Measurements from ENCODE around the gene GLE1.

The GLE1 gene

DNA sequence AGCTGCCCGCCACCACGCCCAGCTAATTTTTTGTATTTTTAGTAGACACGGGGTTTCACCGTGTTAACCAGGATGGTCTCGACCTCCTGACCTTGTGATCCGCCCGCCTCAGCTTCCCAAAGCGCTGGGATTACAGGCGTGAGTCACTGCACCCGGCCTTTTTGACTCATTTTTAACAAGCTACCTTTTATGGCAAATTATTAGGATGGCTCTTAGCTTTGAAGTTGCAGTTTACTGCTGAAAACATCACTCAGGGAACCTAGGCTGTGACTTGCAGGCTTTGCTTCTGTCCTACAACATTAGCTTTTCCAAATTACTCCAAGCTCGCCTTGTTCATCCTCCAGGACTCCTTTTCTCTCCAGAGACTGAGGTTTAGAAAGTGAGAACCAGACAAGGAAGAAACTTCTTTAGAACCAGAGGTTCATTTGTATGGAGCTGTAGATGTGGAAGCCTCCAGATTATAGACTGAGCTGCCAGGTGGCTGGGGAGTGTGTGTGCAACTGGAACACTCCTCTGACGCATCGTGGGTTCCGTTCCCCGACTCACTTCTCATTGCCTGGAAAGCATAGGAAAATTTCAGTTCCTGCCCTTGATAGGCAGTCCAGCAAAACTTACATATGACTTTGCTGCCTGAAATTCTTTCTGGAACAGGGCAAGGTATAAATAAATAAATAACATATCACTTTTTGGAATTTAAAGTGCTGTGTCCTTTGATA is 24.1 kb downstream of the GLE1 start:
- no peak for DNase-seq (ENCODE audit: low read depth)
- no peak overlapping the region for H3K9ac ChIP-seq (ENCODE audit: low read length)
- peaks cover 65% of the 10 kb centered on the region for H3K36me3 ChIP-seq (ENCODE audit: control insufficient read depth, insufficient read depth, low read length, severe bottlenecking)
- peaks cover 5% of the 10 kb centered on the region for H3K4me1 ChIP-seq (ENCODE audit: control insufficient read depth, insufficient read depth, low read length)
- H3K9me3 ChIP-seq (ENCODE audit: control insufficient read depth, low read length), result no peaks in the 10 kb centered on the region
- no peaks in the 10 kb centered on the region for H3K27me3 ChIP-seq (replicated peaks; ENCODE audit: control insufficient read depth, insufficient read depth, low read length)
- H3K4me3 ChIP-seq (ENCODE audit: low read length), result no peak overlapping the region

DNA sequence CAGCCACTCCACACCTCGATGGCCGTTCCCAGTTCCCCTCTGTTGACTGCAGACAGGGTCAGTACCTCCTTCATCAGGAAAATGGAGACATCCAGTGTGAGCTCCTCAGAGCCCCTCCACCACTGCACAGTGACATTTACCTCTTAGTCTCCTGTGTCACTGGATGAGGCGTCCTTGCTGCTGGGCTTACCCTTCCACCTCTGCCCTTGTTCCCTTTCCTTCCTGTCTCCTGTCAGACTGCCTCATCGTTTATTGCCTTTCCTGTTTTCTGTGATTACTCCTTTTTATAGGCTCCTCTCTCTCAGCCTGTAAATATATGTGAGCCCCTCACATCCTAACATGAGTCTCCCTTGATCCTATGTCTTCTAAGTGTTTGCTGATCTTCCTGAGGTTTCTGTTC is 24.7 kb downstream of the GLE1 start:
- Histone ChIP-seq H3K9me3 (ENCODE audit: control insufficient read depth, low read length) (no peaks in the 10 kb centered on the region), H3K4me3 (ENCODE audit: low read length) (no peak overlapping the region), H3K4me1 (ENCODE audit: control insufficient read depth, insufficient read depth, low read length) (peaks cover 5% of the 10 kb centered on the region), H3K36me3 (ENCODE audit: control insufficient read depth, insufficient read depth, low read length, severe bottlenecking) (peaks cover 67% of the 10 kb centered on the region), H3K27me3 (replicated peaks; ENCODE audit: control insufficient read depth, insufficient read depth, low read length) (no peaks in the 10 kb centered on the region), H3K9ac (ENCODE audit: low read length) (no peak overlapping the region)
- DNase-seq (ENCODE audit: low read depth), result no peak

DNA sequence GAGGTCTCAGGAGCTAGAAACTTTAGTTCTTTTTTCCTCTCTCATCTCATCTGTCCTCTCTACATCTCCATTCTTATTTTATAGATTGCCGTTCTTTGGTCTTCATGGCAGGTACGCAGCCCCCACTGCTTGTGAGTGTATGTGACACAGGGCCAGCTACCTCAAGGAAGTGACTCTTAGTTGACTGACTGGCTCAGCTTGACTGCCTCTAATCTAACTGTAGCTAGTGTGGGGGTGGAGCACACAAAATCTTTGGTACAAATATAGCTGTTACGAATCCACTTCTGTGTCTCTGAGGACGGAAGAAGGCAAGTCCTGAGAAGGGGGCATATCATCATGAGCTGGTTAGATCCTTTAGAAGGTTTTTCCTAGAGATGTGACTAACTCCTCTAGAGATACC is 28.1 kb downstream of the GLE1 start:
- Histone ChIP-seq H3K9ac (ENCODE audit: low read length) (no peak overlapping the region), H3K27me3 (replicated peaks; ENCODE audit: control insufficient read depth, insufficient read depth, low read length) (no peaks in the 10 kb centered on the region), H3K4me3 (ENCODE audit: low read length) (no peak overlapping the region), H3K4me1 (ENCODE audit: control insufficient read depth, insufficient read depth, low read length) (no peaks in the 10 kb centered on the region), H3K9me3 (ENCODE audit: control insufficient read depth, low read length) (no peaks in the 10 kb centered on the region), H3K36me3 (ENCODE audit: control insufficient read depth, insufficient read depth, low read length, severe bottlenecking) (peaks cover 55% of the 10 kb centered on the region)
- no peak for DNase-seq (ENCODE audit: low read depth)

DNA sequence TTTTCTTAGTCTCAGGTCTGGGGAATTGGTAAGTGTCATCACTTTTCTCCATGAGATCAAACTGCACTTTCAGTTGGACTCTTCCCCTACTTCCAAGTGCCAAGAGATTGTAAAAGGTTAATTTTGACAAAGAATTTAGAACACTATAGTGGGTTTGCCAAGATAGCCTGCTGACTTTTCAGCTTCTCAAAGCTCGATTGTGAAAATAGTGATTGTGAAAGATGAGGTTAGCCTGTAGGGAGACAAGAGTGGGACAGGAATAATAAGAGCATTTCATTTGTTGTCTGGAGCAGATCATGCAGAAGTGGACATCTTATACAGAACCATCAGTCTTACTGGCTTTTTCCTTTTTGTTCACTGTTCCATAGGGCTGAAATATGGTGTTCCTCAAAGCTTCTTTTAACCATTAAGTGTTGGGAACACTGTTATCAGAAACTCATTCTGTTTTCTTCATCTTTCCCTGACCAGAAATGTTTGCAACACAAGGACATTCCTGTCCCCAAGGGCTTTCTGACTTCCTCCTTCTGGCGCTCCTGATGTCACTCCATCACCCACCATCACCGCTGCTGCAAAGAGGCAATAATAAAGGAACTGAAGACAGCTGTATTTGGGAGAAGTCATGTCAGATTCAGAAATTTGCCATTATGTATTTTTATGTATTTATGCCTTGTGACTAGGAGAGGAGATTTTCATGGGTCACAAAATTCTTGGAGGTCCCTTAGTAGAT is 36.3 kb downstream of the GLE1 start:
- DNase-seq (ENCODE audit: low read depth), result peak; percentile 30
- peak overlapping the region; percentile 56 for H3K4me3 ChIP-seq (ENCODE audit: low read length)
- H3K9ac ChIP-seq (ENCODE audit: low read length), result peak overlapping the region; percentile 70
- peaks cover 59% of the 10 kb centered on the region for H3K36me3 ChIP-seq (ENCODE audit: control insufficient read depth, insufficient read depth, low read length, severe bottlenecking)
- no peaks in the 10 kb centered on the region for H3K9me3 ChIP-seq (ENCODE audit: control insufficient read depth, low read length)
- no peaks in the 10 kb centered on the region for H3K27me3 ChIP-seq (replicated peaks; ENCODE audit: control insufficient read depth, insufficient read depth, low read length)
- peaks cover 22% of the 10 kb centered on the region for H3K4me1 ChIP-seq (ENCODE audit: control insufficient read depth, insufficient read depth, low read length)

DNA sequence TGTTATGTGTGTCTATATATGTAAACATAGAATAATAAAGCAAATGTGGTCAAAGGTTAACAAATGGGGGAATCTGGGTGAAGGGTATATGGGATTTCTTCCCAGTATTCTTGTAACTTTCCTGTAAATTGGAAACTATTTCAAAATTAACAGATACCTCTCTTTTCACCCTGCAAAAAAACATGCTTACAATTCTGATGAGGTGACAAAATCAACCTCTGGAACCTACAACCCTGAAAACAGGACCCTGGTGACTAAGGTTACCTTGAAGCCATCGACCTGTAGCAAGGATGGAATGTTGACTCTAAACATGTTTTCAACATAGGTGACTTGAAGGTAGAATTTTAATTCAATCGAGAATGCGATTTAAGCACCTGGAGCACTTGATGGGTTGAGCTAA is 42.0 kb downstream of the GLE1 start:
- Histone ChIP-seq H3K9ac (ENCODE audit: low read length) (no peak overlapping the region), H3K27me3 (replicated peaks; ENCODE audit: control insufficient read depth, insufficient read depth, low read length) (no peaks in the 10 kb centered on the region), H3K4me3 (ENCODE audit: low read length) (no peak overlapping the region), H3K4me1 (ENCODE audit: control insufficient read depth, insufficient read depth, low read length) (peaks cover 33% of the 10 kb centered on the region), H3K36me3 (ENCODE audit: control insufficient read depth, insufficient read depth, low read length, severe bottlenecking) (peaks cover 12% of the 10 kb centered on the region), H3K9me3 (ENCODE audit: control insufficient read depth, low read length) (no peaks in the 10 kb centered on the region)
- no peak for DNase-seq (ENCODE audit: low read depth)

DNA sequence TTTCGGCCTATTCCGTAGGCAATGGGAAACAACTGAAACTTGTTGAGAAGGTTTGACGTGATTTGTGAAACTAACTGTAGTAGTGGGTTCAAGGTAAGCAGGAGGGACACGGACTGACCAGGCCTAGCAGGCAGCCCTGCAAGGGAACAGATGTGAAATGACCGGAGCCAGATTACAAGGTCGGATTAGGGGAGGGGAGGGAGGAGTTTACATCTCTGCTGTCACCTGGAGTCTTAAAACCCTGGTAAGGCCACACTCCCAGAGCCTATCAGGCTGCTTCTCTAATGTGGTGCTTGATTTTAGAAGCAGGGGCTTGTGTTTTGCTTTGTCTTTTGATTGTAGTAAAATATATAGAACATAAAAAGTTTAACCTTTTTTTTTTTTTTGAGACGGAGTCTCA is 44.4 kb downstream of the GLE1 start:
- Histone ChIP-seq H3K4me1 (ENCODE audit: control insufficient read depth, insufficient read depth, low read length) (peaks cover 34% of the 10 kb centered on the region), H3K4me3 (ENCODE audit: low read length) (no peak overlapping the region), H3K9ac (ENCODE audit: low read length) (no peak overlapping the region), H3K27me3 (replicated peaks; ENCODE audit: control insufficient read depth, insufficient read depth, low read length) (no peaks in the 10 kb centered on the region), H3K9me3 (ENCODE audit: control insufficient read depth, low read length) (no peaks in the 10 kb centered on the region), H3K36me3 (ENCODE audit: control insufficient read depth, insufficient read depth, low read length, severe bottlenecking) (no peaks in the 10 kb centered on the region)
- no peak for DNase-seq (ENCODE audit: low read depth)

DNA sequence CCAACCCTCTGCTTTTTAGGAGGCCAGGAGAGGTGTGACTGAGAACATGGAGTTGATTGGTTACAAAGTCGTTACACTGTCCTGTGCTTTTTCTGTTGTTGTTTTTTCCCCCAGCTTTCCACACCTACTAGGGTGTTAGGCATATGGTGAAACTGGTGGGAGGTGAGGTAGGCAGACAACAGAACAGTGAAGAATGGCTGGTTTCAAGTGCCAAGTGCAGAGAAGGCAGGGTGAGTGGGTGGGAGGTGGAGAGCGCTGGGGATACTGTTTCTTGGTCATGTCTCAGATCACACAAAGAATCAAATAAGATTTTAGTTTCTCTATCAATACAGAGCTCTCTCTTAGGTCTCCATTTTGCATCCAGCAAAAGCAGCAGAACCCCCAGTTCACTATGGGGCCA is 45.7 kb downstream of the GLE1 start:
- Histone ChIP-seq H3K27me3 (replicated peaks; ENCODE audit: control insufficient read depth, insufficient read depth, low read length) (no peaks in the 10 kb centered on the region), H3K9ac (ENCODE audit: low read length) (peak overlapping the region; percentile 82), H3K36me3 (ENCODE audit: control insufficient read depth, insufficient read depth, low read length, severe bottlenecking) (no peaks in the 10 kb centered on the region), H3K4me1 (ENCODE audit: control insufficient read depth, insufficient read depth, low read length) (peaks cover 47% of the 10 kb centered on the region), H3K4me3 (ENCODE audit: low read length) (peak overlapping the region; percentile 29), H3K9me3 (ENCODE audit: control insufficient read depth, low read length) (no peaks in the 10 kb centered on the region)
- no peak for DNase-seq (ENCODE audit: low read depth)

DNA sequence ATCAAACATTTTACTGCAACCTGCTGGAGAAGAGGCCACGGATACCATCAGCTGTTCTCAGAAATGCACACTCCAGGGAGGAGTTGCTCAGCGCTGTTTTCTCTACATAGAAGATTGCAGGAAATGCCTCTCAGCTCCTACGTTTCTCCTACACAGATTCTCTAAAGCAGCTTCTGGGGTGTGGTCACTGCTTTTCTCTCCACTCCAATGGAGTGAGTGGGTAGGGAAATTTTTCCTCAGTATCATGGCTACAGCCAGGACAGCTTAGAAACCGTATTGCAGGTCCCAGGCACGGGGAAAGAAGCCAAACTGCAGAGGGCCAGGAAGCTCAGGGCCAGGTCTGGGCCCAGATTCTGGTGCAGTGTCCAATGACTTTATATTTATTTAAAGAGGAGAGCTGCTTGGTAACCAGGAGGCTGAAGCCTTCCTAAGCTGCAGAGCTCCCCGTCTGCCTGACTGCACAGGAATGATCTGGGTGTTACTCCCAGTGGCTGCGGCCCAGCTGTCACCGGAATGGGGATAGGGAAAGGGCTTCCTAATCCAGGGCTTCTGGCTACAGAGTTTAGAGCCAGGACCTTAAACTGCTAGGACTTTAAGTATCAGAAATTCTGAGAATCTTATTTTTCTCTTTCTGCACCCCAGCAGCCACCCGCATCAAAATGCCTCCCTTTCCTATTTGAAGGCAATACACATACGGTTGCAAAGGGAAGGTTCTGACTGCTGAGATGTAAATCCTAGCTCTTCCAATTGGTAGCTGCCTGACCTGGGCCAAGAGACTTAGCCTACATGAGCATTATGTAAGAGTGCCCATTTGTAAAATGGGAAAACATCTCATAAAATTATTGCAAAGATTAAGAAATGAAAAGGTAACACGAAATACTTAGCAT is 46.5 kb downstream of the GLE1 start:
- H3K4me1 ChIP-seq (ENCODE audit: control insufficient read depth, insufficient read depth, low read length), result peaks cover 54% of the 10 kb centered on the region
- H3K36me3 ChIP-seq (ENCODE audit: control insufficient read depth, insufficient read depth, low read length, severe bottlenecking), result no peaks in the 10 kb centered on the region
- H3K4me3 ChIP-seq (ENCODE audit: low read length), result peak overlapping the region; percentile 79
- peak overlapping the region; percentile 82 for H3K9ac ChIP-seq (ENCODE audit: low read length)
- DNase-seq (ENCODE audit: low read depth), result peak; percentile 62
- no peaks in the 10 kb centered on the region for H3K27me3 ChIP-seq (replicated peaks; ENCODE audit: control insufficient read depth, insufficient read depth, low read length)
- H3K9me3 ChIP-seq (ENCODE audit: control insufficient read depth, low read length), result no peaks in the 10 kb centered on the region

DNA sequence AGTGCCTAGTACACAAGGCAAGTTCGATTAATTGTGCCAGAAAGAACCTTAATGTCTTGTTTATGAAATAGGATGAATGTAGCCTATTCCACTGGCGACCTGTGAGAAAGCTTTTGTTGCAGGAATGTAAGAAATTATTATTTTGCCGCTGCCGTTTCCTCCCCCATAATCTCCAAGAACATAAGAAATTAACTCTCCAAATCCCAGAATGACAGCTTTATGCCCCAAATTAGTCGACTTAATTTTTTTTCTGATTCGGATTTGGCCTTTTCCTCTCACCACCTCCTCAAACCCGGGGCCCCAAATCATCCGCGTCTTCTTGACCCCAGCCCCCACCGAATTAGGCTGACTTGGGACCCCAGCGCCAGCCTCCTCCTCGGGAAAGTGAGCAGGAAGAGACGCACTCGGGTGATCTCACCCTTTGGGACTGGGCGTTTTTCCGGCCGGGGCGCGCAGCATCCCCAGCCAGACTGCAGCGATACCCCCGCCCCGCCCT is 47.2 kb downstream of the GLE1 start:
- peaks cover 59% of the 10 kb centered on the region for H3K4me1 ChIP-seq (ENCODE audit: control insufficient read depth, insufficient read depth, low read length)
- peak overlapping the region; percentile 79 for H3K4me3 ChIP-seq (ENCODE audit: low read length)
- H3K9me3 ChIP-seq (ENCODE audit: control insufficient read depth, low read length), result no peaks in the 10 kb centered on the region
- H3K36me3 ChIP-seq (ENCODE audit: control insufficient read depth, insufficient read depth, low read length, severe bottlenecking), result peaks cover 4% of the 10 kb centered on the region
- no peaks in the 10 kb centered on the region for H3K27me3 ChIP-seq (replicated peaks; ENCODE audit: control insufficient read depth, insufficient read depth, low read length)
- peak overlapping the region; percentile 82 for H3K9ac ChIP-seq (ENCODE audit: low read length)
- DNase-seq (ENCODE audit: low read depth), result no peak

DNA sequence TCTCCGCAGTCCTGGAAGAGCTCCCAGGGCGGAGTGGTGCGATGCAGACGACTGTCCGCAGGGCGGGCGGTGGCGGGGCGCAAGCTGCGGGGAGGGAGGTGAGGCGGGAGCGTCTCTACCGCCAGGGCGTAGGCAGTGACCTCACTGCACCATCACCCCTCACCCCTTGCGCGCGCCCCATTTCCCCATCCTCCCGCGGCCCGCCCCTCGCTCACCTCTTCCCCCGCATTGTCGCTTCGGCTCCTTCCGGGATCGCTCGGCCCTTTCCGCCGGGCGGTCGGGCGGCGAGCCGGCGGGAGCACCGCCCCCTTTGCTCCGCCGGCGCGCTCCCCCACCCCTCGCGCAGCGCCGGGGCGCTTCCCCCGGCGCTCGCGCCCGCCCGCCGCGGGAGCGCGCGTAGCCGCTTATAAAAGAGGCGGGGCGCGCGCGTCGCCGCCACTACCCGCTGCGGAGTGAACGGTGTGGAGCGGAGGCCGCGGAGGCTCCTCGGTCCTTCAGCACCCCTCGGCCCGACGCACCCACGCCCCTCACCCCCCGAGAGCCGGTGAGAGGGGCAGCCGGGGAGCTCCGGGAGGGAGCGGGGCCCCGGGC is 47.7 kb downstream of the GLE1 start, which contains the start of gene SPTAN1:
Gene SPTAN1 (plus strand): TSS at position 435 of the 591 bp plus-strand sequence. CDS start 14,154 bp downstream, outside the sequence.
- Histone ChIP-seq H3K9me3 (ENCODE audit: control insufficient read depth, low read length) (no peaks in the 10 kb centered on the region), H3K4me1 (ENCODE audit: control insufficient read depth, insufficient read depth, low read length) (peaks cover 65% of the 10 kb centered on the region), H3K9ac (ENCODE audit: low read length) (peak within 1 kb of the TSS; percentile 94), H3K36me3 (ENCODE audit: control insufficient read depth, insufficient read depth, low read length, severe bottlenecking) (peaks cover 4% of the 10 kb centered on the region), H3K4me3 (ENCODE audit: low read length) (peak within 1 kb of the TSS; percentile 96), H3K27me3 (replicated peaks; ENCODE audit: control insufficient read depth, insufficient read depth, low read length) (no peaks in the 10 kb centered on the region)
- DNase-seq (ENCODE audit: low read depth), result peak; percentile 95

Data from adipocyte (in vitro differentiated cells).